ENCODE measurements around the gene PARVG. TPM values are rescaled to one million over a fixed set of nuclear protein-coding genes. Genes with fewer than 3 reads are reported as not detected.

Gene PARVG
- total RNA-seq, 1 experiment from 2014 or later = 0.23 TPM

DNA sequence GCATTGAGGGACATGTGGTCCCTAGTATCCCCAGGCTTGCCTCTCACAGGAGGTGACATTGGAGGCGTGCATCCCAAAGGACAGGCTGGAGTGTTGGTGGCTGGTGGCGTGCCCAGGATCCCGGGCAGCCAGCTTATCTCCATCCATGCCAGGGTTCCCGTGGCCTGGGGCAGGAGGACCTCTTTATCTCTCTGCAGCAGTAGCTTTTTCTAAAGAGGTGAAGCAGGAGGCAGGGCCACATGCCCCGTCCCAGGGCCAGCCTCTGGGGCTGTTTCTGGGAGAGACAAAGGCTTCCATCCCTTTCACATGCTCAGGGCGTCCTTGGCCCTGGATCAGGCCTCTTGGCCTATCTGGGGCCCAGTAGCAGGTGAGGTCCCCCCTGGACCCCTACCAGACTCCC lies 19.7 kb downstream of the PARVG start:
- H3K27me3 Mint-ChIP-seq (ENCODE audit: insufficient read depth, unreplicated experiment) = peaks cover 75% of the 10 kb centered on the region
- H3K9me3 Mint-ChIP-seq (ENCODE audit: unreplicated experiment) = no peaks in the 10 kb centered on the region
- TF ChIP-seq CTCF (IDR thresholded peaks at IDR 0.05; ENCODE audit: unreplicated experiment) = no peak
- CTCF ChIA-PET = no interaction called here
- POLR2A ChIA-PET = no interaction called here
- intact Hi-C loops (cut with micrococcal nuclease) = no loop called here
- no peaks in the 10 kb centered on the region for H3K4me1 Mint-ChIP-seq (ENCODE audit: insufficient read depth, unreplicated experiment)
- H3K36me3 Mint-ChIP-seq (ENCODE audit: insufficient read depth, unreplicated experiment) = no peaks in the 10 kb centered on the region
- no peak overlapping the region for H3K27ac Mint-ChIP-seq (ENCODE audit: low read depth, unreplicated experiment)
- DNase-seq (ENCODE audit: unreplicated experiment) = no peak
- no peak overlapping the region for H3K4me3 Mint-ChIP-seq (ENCODE audit: unreplicated experiment)
- no TSS peak for BruUV-seq (replicated peaks)

DNA sequence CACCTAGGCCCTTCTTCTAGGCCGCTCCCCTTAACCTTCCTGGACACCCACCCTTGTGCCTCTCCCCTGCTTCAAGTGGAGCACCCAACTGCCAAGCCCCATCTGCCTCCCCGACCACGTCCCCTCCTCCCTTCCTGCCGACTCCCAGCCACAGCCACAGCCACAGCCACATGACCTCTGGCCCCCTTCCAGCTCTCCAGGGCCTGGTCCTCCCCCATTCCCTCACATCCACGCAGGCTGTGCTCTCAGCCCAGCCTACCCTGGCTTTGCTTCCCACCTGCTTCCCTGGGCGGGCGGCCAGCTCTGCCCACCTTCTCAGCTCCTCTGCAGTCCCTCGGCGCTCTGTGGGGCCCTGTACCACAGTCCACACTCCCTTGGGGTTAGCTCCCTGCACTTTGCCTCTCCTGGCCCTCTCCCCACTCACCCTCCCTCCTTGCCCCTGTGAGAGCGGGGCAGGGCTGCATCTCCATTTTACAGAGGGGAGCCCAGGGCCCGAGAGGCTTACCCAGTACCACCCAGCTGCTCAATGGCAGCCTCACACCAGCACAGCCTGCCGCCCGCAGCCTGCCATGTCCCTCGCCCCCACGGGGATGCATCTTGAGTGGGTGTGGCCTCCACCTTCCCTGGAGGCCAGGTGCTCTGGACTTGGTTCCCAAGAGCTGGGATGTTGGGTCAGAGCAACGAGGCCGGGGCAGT lies 20.3 kb downstream of the PARVG start:
- TF ChIP-seq CTCF (IDR thresholded peaks at IDR 0.05; ENCODE audit: unreplicated experiment) = no peak
- no TSS peak for BruUV-seq (replicated peaks)
- no peaks in the 10 kb centered on the region for H3K36me3 Mint-ChIP-seq (ENCODE audit: insufficient read depth, unreplicated experiment)
- H3K4me3 Mint-ChIP-seq (ENCODE audit: unreplicated experiment) = no peak overlapping the region
- no peak for DNase-seq (ENCODE audit: unreplicated experiment)
- POLR2A ChIA-PET = no interaction called here
- no peaks in the 10 kb centered on the region for H3K9me3 Mint-ChIP-seq (ENCODE audit: unreplicated experiment)
- peaks cover 74% of the 10 kb centered on the region for H3K27me3 Mint-ChIP-seq (ENCODE audit: insufficient read depth, unreplicated experiment)
- intact Hi-C loops (cut with micrococcal nuclease) = no loop called here
- H3K27ac Mint-ChIP-seq (ENCODE audit: low read depth, unreplicated experiment) = no peak overlapping the region
- CTCF ChIA-PET = no interaction called here
- no peaks in the 10 kb centered on the region for H3K4me1 Mint-ChIP-seq (ENCODE audit: insufficient read depth, unreplicated experiment)

- no TSS peak for BruUV-seq (replicated peaks)
- no peak for DNase-seq (ENCODE audit: unreplicated experiment)
- POLR2A ChIA-PET = no interaction called here
- H3K4me1 Mint-ChIP-seq (ENCODE audit: insufficient read depth, unreplicated experiment) = no peaks in the 10 kb centered on the region
- no peak overlapping the region for H3K27ac Mint-ChIP-seq (ENCODE audit: low read depth, unreplicated experiment)
- H3K36me3 Mint-ChIP-seq (ENCODE audit: insufficient read depth, unreplicated experiment) = no peaks in the 10 kb centered on the region
- TF ChIP-seq CTCF (IDR thresholded peaks at IDR 0.05; ENCODE audit: unreplicated experiment) = no peak
- H3K27me3 Mint-ChIP-seq (ENCODE audit: insufficient read depth, unreplicated experiment) = peaks cover 74% of the 10 kb centered on the region
- no peaks in the 10 kb centered on the region for H3K9me3 Mint-ChIP-seq (ENCODE audit: unreplicated experiment)
- no peak overlapping the region for H3K4me3 Mint-ChIP-seq (ENCODE audit: unreplicated experiment)
- CTCF ChIA-PET = no interaction called here
- intact Hi-C loops (cut with micrococcal nuclease) = no loop called here
These were observed 20.9 kb downstream of the PARVG start for GRCh38 chr22:44201665-44202064.

DNA sequence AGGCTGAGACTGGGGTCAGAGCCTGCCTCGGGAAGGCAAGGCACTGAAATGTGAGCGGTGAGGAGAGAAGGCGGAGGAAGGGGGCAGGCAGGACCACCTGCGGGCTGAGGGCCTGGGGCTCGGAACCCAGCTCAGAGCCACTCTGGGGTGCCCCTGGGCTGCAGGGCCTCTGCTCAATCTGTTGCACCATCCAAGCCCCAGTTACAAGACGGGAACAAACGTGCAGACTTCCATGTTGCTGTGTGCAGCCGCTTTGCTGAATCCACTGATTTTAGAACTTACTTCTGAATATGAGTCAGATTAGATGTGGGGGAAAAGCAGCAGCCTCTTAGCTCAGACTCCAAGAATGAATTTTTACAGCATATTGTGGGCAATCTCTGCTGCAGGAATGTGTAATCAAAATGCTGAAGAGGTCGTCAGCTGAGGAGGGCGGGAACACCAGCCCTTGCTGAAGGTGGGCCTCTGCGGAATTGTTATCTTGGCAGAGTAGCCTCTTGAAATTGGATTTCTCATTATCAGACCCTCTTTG lies 21.6 kb downstream of the PARVG start:
- no peak overlapping the region for H3K27ac Mint-ChIP-seq (ENCODE audit: low read depth, unreplicated experiment)
- H3K27me3 Mint-ChIP-seq (ENCODE audit: insufficient read depth, unreplicated experiment) = peaks cover 72% of the 10 kb centered on the region
- ChIA-PET CTCF (no interaction called here), POLR2A (interaction anchor here (0.6 to 1.2 kb wide), 3 partner anchors 22 to 284 kb away, joined by 3 to 5 read pairs (median 3); partner anchors contain the start of gene PARVG)
- no peaks in the 10 kb centered on the region for H3K36me3 Mint-ChIP-seq (ENCODE audit: insufficient read depth, unreplicated experiment)
- no peak for TF ChIP-seq CTCF (IDR thresholded peaks at IDR 0.05; ENCODE audit: unreplicated experiment)
- no peaks in the 10 kb centered on the region for H3K9me3 Mint-ChIP-seq (ENCODE audit: unreplicated experiment)
- H3K4me1 Mint-ChIP-seq (ENCODE audit: insufficient read depth, unreplicated experiment) = no peaks in the 10 kb centered on the region
- DNase-seq (ENCODE audit: unreplicated experiment) = no peak
- no TSS peak for BruUV-seq (replicated peaks)
- intact Hi-C loops (cut with micrococcal nuclease) = no loop called here
- H3K4me3 Mint-ChIP-seq (ENCODE audit: unreplicated experiment) = no peak overlapping the region

Measured in MCF 10A (cell line).